GM12878 (cell line): ENCODE results near the gene BRIX1. TPM values are rescaled to one million over a fixed set of nuclear protein-coding genes. Genes with fewer than 3 reads are reported as not detected.

ENCODE experiments used
- ATAC-seq: fragments of 200-7000 bp; cut with Tn5 transposase; 3 replicates; pipeline ENCODE4 v1.9.1; 2020; ENCODE audit warnings: mild to moderate bottlenecking, moderate library complexity
- BruUV-seq: library from RNA; stranded (reverse); fragments of 400-500 nt; replicated peaks from 2 replicates; lab custom pipeline; 2021; lab: Mats Ljungman, UMichigan
- CTCF ChIA-PET: fragments of 300-600 bp; sonication (Branson Sonifier 250); formaldehyde crosslinking; extraction: SDS; loops from one replicate; lab custom pipeline; 2021; ENCODE audit warnings: inconsistent platforms; lab: Yijun Ruan, JAX
- POLR2A ChIA-PET: fragments of 350-600 bp; formaldehyde crosslinking; extraction: SDS; loops from one replicate; lab custom pipeline; 2021; ENCODE audit warnings: inconsistent platforms; lab: Charles Lee
- RAD21 ChIA-PET: fragments of 300-600 bp; sonication (Branson Sonifier 250); formaldehyde crosslinking; loops from one replicate; lab custom pipeline; 2023; ENCODE audit warnings: antibody characterized with exemption; ENCODE audit not compliant: unreplicated experiment; lab: Charles Lee
- SMC1A ChIA-PET: fragments of 300-600 bp; sonication (Branson Sonifier 250); formaldehyde crosslinking; loops from one replicate; lab custom pipeline; 2023; ENCODE audit not compliant: unreplicated experiment, uncharacterized antibody; lab: Charles Lee
- DNase-seq: peaks from one replicate; pipeline ENCODE4 v3.0.0-alpha.2; 2011; ENCODE audit warnings: low read depth, low spot score
- FAIRE-seq: peaks from 3 replicates; lab custom pipeline; 2011; peaks lifted over from hg19 to GRCh38; lab: Jason Lieb, UNC
- H2AFZ ChIP-seq: 2 replicates; pipeline ENCODE4 v1.6.0; 2011; ENCODE audit warnings: low read depth, low read length, control low read depth; ENCODE audit not compliant: control insufficient read depth
- H3K27ac ChIP-seq: 2 replicates; pipeline ENCODE4 v1.5.1; 2011; ENCODE audit warnings: control low read depth; ENCODE audit not compliant: control insufficient read depth, insufficient read depth
- H3K27me3 ChIP-seq, 2 experiments: replicated peaks in 1 of 2; 2 replicates each; pipeline versions ENCODE4 v1.6.0 to v1.6.1; 2011; ENCODE audit warnings: low read length in 1 of 2; ENCODE audit not compliant: control insufficient read depth in 2 of 2, insufficient read depth in 2 of 2
- H3K36me3 ChIP-seq, 2 experiments: 2 replicates each; pipeline ENCODE4 v1.5.1; 2011; ENCODE audit warnings: low read length in 1 of 2; ENCODE audit not compliant: control insufficient read depth in 2 of 2, insufficient read depth in 2 of 2
- H3K4me1 ChIP-seq: 2 replicates; pipeline ENCODE4 v1.6.1; 2011; ENCODE audit warnings: mild to moderate bottlenecking, low read length, moderate library complexity, mixed read lengths; ENCODE audit not compliant: control insufficient read depth, insufficient read depth
- H3K4me2 ChIP-seq: 2 replicates; pipeline ENCODE4 v1.6.0; 2011; ENCODE audit warnings: control low read depth; ENCODE audit not compliant: control insufficient read depth, insufficient read depth
- H3K4me3 ChIP-seq: fragments of 200-600 bp; sonication (generic); 2 replicates; pipeline ENCODE4 v1.5.1; 2016
- H3K79me2 ChIP-seq: 2 replicates; pipeline ENCODE4 v1.6.0; 2011; ENCODE audit warnings: low read length; ENCODE audit not compliant: control insufficient read depth, insufficient read depth
- H3K9ac ChIP-seq: 2 replicates; pipeline ENCODE4 v1.8.0; 2011; ENCODE audit warnings: low read length, control low read depth, mixed read lengths; ENCODE audit not compliant: control insufficient read depth, insufficient read depth
- H3K9me3 ChIP-seq: replicated peaks from 3 replicates; pipeline ENCODE4 v1.5.1; 2011; ENCODE audit warnings: mild to moderate bottlenecking, low read length; ENCODE audit not compliant: control insufficient read depth, insufficient read depth
- H4K20me1 ChIP-seq: 2 replicates; pipeline ENCODE4 v1.6.0; 2011; ENCODE audit not compliant: control insufficient read depth, insufficient read depth
- CHD1 ChIP-seq: IDR thresholded peaks from 2 replicates; pipeline ENCODE4 v1.6.1; 2012; ENCODE audit warnings: low read depth, low read length, improper control_type of control experiment
- DPF2 ChIP-seq: fragments of 450-650 bp; IDR thresholded peaks from 2 replicates; pipeline ENCODE4 v1.6.1; 2017; ENCODE audit warnings: mild to moderate bottlenecking
- ETV6 ChIP-seq, 2 experiments: fragments of 450-650 bp in 1 of 2; IDR thresholded peaks in 1 of 2; conservative IDR thresholded peaks in 1 of 2; 2 replicates each; pipeline ENCODE4 v1.6.1; 2014; ENCODE audit warnings: antibody characterized with exemption in 1 of 2, borderline replicate concordance in 1 of 2, low read depth in 1 of 2, mild to moderate bottlenecking in 1 of 2, moderate library complexity in 1 of 2
- LARP7 ChIP-seq: fragments of 450-650 bp; IDR thresholded peaks from 2 replicates; pipeline ENCODE4 v1.6.1; 2017; ENCODE audit warnings: mild to moderate bottlenecking
- NFIC ChIP-seq: IDR thresholded peaks from 2 replicates; pipeline ENCODE4 v1.6.1; 2012; ENCODE audit warnings: low read depth, mild to moderate bottlenecking, inconsistent platforms, low read length, moderate library complexity
- NFYA ChIP-seq: IDR thresholded peaks from 2 replicates; pipeline ENCODE4 v1.6.1; 2011; ENCODE audit warnings: low read depth, mild to moderate bottlenecking, low read length, improper control_type of control experiment, borderline replicate concordance
- NR2C2 ChIP-seq: IDR thresholded peaks from 2 replicates; pipeline ENCODE4 v1.6.1; 2011; ENCODE audit warnings: borderline replicate concordance, low read depth; ENCODE audit not compliant: control insufficient read depth, insufficient read length
- RAD21 ChIP-seq: IDR thresholded peaks from 2 replicates; pipeline ENCODE4 v1.6.1; 2011; ENCODE audit warnings: mild to moderate bottlenecking, low read depth, low read length, moderate library complexity; ENCODE audit not compliant: insufficient read depth
- ZNF217 ChIP-seq: fragments of 450-650 bp; IDR thresholded peaks from 2 replicates; pipeline ENCODE4 v1.6.1; 2017; ENCODE audit warnings: antibody characterized with exemption, mild to moderate bottlenecking
- WGBS: methylation state at CpG from one replicate; pipeline ENCODE4 v1.1.6; 2016; ENCODE audit warnings: low lambda C conversion rate; ENCODE audit not compliant: insufficient replicate concordance, insufficient coverage; ENCODE audit errors: missing lambda C conversion rate; 5-methylcytosine and 5-hydroxymethylcytosine counted together
- in situ Hi-C: fragments of 300-500 bp; cut with MboI; formaldehyde crosslinking; loops from 9 replicates; pipeline ENCODE4 v1.14.3; 2018; ENCODE audit warnings: mixed read lengths
- intact Hi-C: fragments of 100-400 bp; cut with micrococcal nuclease; formaldehyde crosslinking; loops from one replicate; pipeline ENCODE4 v1.14.2; 2022; ENCODE audit not compliant: unreplicated experiment
- polyA plus RNA-seq, 11 experiments: library from polyadenylated mRNA; depleted of rRNA in 4 of 11; unstranded in 6 of 11; stranded (reverse) in 5 of 11; fragments of >200 nt; fragmentation: Nextera tagmentation in 4 of 11; fragmentation: Illumina TruSeq in 1 of 11; extraction: Ambion mirVana in 4 of 11; extraction: Trizol in 1 of 11; gene quantifications; 1 replicate in 1 of 11; 2 replicates in 10 of 11; pipeline versions ENCODE4 v1.2.1 to v1.2.3, GENCODE V29; 2011 to 2016; ENCODE audit warnings: inconsistent platforms in 2 of 11, missing spikeins in 2 of 11, low read depth in 1 of 11
- total RNA-seq, 4 experiments: library from RNA; depleted of rRNA in 3 of 4; stranded (reverse); fragments of >200 nt in 3 of 4; fragmentation: Illumina TruSeq in 1 of 4; extraction: Trizol in 1 of 4; gene quantifications; 2 replicates each; pipeline versions ENCODE4 v1.2.1 to v1.2.3, GENCODE V29; 2013 to 2021
- TF ChIP-seq, protein P1 (sequence below): fragments of 450-650 bp; IDR thresholded peaks from 2 replicates; pipeline ENCODE4 v1.6.1; 2018; ENCODE audit warnings: borderline replicate concordance, mild to moderate bottlenecking; ENCODE audit not compliant: partially characterized antibody

Gene BRIX1
- total and polyA plus RNA-seq, 10 of the 15 experiments (the other 5 are each of a cell fraction or from before 2014, with no cell fraction given), result 48.3 to 119 (median 78.9) TPM

DNA sequence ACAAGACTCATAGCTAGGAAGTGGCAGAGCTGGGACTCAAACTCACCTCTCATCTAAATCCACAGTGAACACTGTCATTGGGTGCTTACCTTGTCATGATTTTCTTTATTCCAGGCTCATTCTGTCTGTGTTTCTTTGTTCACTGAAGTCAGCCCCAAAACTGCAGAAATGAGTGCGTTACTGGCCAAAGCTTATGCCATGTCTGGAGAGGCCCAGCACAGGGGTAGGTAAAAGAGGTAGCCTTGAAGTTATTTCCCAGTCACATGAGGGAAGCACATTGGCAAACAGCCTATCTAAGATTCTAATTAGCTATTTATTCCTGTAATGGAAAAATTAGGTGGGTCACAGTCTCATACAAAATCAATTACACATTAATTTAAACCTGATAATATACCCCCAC is 46.7 kb upstream of the BRIX1 start:
- CTCF ChIA-PET, result interaction anchor here (0.6 to 1.7 kb wide), 2 partner anchors 30 to 200 kb away, joined by 4 read pairs; no protein-coding TSS in a partner anchor
- RAD21 ChIA-PET, result no interaction called here
- no peaks in the 10 kb centered on the region for H4K20me1 ChIP-seq
- H3K27me3 ChIP-seq, result no peaks in the 10 kb centered on the region
- intact Hi-C loops, result no loop called here
- TF ChIP-seq NFIC (no peak), NR2C2 (no peak), DPF2 (no peak), RAD21 (no peak), NFYA (no peak), ETV6 (conservative IDR thresholded peaks at IDR 0.05 in 1 of 2, IDR thresholded peaks at IDR 0.05 in 1 of 2; ENCODE audit: borderline replicate concordance in 1 of 2, low read depth in 1 of 2) (no peak), CHD1 (no peak), ZNF217 (no peak), LARP7 (no peak)
- TF ChIP-seq, protein P1, sequence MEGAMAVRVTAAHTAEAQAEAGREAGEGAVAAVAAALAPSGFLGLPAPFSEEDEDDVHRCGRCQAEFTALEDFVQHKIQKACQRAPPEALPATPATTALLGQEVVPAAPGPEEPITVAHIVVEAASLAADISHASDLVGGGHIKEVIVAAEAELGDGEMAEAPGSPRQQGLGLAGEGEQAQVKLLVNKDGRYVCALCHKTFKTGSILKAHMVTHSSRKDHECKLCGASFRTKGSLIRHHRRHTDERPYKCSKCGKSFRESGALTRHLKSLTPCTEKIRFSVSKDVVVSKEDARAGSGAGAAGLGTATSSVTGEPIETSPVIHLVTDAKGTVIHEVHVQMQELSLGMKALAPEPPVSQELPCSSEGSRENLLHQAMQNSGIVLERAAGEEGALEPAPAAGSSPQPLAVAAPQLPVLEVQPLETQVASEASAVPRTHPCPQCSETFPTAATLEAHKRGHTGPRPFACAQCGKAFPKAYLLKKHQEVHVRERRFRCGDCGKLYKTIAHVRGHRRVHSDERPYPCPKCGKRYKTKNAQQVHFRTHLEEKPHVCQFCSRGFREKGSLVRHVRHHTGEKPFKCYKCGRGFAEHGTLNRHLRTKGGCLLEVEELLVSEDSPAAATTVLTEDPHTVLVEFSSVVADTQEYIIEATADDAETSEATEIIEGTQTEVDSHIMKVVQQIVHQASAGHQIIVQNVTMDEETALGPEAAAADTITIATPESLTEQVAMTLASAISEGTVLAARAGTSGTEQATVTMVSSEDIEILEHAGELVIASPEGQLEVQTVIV, result no peak
- TF ChIP-seq, all 136 proteins: peak for 0
- no peak overlapping the region for H3K4me3 ChIP-seq
- H3K36me3 ChIP-seq, result no peaks in the 10 kb centered on the region
- BruUV-seq, result no TSS peak
- POLR2A ChIA-PET, result no interaction called here
- ATAC-seq (no peak), DNase-seq (no peak), FAIRE-seq (no peak)
- no peak overlapping the region for H3K4me2 ChIP-seq
- H3K9me3 ChIP-seq, result no peaks in the 10 kb centered on the region
- no peaks in the 10 kb centered on the region for H3K4me1 ChIP-seq
- no peak overlapping the region for H2AFZ ChIP-seq
- SMC1A ChIA-PET, result interaction anchor here (0.8 to 1.7 kb wide), 2 partner anchors 25 to 27 kb away, joined by 3 read pairs; no protein-coding TSS in a partner anchor
- WGBS, result 95% methylated on average over 1 of the region's 1 CpG
- H3K27ac ChIP-seq, result no peak overlapping the region
- H3K79me2 ChIP-seq, result no peaks in the 10 kb centered on the region
- in situ Hi-C loops, result loop anchor here (25.0 kb wide), 1 partner anchor 681 kb away; no protein-coding TSS in a partner anchor
- H3K9ac ChIP-seq, result no peak overlapping the region
